Measurements from ENCODE around the gene PFN3. TPM values are rescaled to one million over a fixed set of nuclear protein-coding genes. Genes with fewer than 3 reads are reported as not detected.
A peak's percentile ranks its signal among the peaks of the same experiment; 100 is the strongest.

The PFN3 gene
- total RNA-seq, 1 donor from 2014 or later: not detected

DNA sequence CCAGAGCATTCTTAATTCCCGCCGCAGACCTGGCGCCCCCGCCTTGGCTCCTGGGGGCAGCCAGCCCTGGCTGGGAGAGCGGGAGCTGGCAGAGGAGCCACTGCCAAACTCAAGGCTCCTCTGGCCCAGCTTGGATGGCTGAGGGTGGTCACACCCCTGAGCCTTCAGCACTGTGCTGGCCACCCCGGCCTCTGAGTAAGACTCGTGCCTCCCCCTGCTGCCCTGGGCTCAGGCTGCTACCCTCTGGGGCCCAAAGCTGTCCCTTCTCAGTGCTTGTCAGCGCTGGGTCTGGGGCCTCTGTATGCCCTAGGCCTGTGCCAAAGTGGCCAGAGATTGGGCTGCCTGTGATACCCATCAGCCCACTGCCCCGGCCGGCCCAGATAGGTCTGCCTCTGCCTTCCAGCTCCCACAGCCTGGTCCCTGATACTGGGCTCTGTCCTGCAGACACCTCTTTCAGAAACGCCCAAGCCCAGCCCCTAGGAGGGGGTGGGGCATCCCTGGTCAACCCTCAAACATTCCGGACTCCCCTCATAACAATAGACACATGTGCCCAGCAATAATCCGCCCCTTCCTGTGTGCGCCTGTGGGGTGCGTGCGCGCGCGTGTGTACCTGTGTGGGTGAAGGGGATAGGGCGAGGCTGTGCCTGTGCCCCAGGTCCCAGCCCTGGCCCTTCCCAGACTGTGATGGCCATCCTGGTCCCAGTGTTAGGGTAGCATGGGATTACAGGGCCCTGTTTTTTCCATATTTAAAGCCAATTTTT is 41.8 kb upstream of the PFN3 start:
- H3K9me3 Mint-ChIP-seq: no peaks in the 10 kb centered on the region

DNA sequence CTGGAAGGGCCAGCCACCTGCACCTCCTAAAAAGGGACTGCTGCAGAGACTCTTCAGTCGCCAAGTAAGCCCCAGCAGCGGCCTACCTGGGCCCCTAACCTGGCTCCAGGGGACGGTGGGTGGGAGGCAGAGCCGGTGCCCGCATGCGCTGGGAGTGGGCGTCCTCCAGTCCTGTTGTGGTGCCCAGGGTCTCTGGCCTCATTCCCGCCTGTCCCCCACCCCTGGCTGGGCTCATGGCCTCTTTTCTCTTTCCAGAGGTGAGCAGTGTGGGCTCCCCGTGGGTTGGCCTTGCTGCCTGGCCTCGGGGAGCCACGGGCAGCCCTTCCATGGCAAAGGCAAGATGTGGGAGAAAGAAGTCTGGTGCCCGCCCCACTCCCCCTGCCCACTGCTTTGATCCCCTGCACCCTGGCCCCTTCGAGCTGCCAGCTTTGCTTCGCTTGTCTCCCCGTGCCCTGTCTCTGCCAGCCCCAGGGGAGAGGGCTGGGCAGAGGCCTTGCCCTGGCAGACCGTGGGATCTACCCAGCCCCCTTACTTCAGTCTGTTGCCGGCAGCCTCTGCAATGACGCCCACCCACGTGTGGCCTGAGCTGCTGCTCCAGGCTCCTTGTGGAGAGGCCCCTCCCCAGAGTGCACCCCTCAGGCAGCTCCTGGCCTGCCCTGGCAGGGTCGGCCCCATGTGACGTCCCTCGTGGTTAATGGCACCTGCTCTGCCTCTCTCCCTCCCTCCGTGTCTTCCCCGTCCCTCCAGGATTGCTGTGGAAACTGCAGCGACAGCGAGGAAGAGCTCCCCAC is 40.7 kb upstream of the PFN3 start:
- Mint-ChIP-seq H3K36me3 (ENCODE audit: low read depth) (peaks cover 52% of the 10 kb centered on the region), H3K4me1 (peaks cover 46% of the 10 kb centered on the region), H3K4me3 (no peak overlapping the region), H3K9me3 (no peaks in the 10 kb centered on the region), H3K27ac (peak overlapping the region; percentile 48), H3K27me3 (no peaks in the 10 kb centered on the region)
- intact Hi-C loops (cut with micrococcal nuclease): no loop called here
- DNase-seq: no peak

More for the DNA sequence above, 41.8 kb upstream of the PFN3 start:
- DNase-seq: no peak
- Mint-ChIP-seq H3K36me3 (ENCODE audit: low read depth) (peaks cover 42% of the 10 kb centered on the region), H3K4me1 (peaks cover 42% of the 10 kb centered on the region), H3K27me3 (no peaks in the 10 kb centered on the region), H3K27ac (no peak overlapping the region), H3K4me3 (no peak overlapping the region)
- intact Hi-C loops (cut with micrococcal nuclease): no loop called here

DNA sequence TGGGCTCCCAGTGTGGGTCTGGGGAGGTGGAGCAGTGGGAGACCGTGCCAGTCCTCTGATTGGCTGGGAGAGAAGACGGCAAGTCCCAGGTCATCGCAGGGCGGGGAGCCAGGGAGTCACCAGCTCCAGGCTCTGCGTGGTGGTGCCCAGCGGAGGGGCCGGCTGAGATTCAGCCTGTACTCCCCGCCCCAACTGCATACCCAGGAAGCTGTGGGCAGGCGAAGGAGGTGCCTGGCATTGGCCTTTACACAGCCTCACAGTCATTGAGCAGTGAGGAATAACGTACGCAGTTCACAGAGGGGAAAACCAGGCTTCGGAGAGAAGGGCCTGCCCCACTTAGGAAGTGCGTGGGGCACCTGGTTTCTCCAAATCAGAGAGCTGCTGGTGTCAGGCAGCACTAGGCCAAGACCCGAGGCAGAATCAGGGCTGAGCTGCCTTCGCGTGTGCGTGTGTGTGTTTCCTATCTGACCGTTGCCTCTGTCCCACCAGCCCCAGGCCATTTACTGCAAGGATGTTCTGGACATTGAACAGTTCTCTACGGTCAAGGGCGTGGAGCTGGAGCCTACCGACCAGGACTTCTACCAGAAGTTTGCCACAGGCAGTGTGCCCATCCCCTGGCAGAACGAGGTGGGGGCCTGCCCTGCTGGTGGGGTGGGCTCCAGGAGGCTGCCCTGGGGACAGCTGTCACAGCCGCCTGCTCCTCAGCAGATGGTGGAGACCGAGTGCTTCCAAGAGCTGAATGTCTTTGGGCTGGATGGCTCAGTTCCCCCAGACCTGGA is 39.9 kb upstream of the PFN3 start:
- intact Hi-C loops (cut with micrococcal nuclease): no loop called here
- Mint-ChIP-seq H3K9me3 (no peaks in the 10 kb centered on the region), H3K4me1 (peaks cover 39% of the 10 kb centered on the region), H3K27ac (peak overlapping the region; percentile 34), H3K36me3 (ENCODE audit: low read depth) (peaks cover 58% of the 10 kb centered on the region), H3K27me3 (no peaks in the 10 kb centered on the region), H3K4me3 (no peak overlapping the region)
- DNase-seq: no peak

DNA sequence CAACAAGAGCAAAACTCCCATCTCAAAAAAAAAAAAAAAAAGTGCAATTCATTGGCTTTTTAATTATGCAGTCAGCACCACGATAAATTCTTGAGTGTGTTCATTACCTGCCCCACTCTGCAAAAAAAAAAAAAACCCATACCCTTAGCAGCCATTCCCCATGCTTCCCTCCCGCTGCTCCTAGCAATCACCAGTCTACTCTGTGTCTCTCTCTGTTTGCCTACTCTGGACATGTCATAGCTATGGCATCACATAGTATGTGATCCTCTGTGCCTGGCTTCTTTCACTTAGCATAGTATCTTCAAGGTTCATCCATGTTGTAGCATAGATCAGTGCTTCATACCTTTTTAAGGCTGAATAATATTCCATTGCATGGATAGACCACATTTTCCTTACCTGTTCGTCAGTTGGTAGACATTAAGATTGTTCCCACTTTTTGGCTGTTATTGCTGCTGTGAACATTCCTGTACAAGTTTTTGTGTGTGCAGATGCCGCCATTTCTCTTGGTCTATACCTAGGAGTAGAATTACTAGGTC is 39.1 kb upstream of the PFN3 start:
- Mint-ChIP-seq H3K9me3 (no peaks in the 10 kb centered on the region), H3K36me3 (ENCODE audit: low read depth) (peaks cover 62% of the 10 kb centered on the region), H3K27ac (no peak overlapping the region), H3K4me3 (no peak overlapping the region), H3K27me3 (no peaks in the 10 kb centered on the region), H3K4me1 (peaks cover 32% of the 10 kb centered on the region)
- intact Hi-C loops (cut with micrococcal nuclease): no loop called here
- no peak for DNase-seq

DNA sequence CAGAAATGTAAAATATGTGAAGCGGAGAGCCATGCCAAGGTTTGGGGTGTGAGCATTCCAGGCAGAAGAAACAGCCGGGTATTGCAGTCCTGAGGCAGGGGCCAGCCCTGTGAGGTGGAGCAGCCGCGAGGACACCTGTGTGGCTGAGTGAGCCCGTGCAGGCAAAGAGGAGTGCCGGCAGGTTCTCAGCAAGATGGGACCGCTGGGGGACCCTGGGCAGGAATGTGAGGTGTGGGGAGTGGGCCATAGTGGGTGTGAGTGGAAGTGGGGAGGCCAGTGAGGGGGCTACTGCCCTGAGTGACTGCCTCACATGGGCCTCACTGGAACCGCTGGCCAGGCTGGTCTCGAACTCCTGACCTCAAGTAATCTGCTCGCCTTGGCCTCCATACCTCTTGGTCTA is 38.0 kb upstream of the PFN3 start:
- Mint-ChIP-seq H3K4me3 (no peak overlapping the region), H3K4me1 (peaks cover 33% of the 10 kb centered on the region), H3K27me3 (no peaks in the 10 kb centered on the region), H3K9me3 (no peaks in the 10 kb centered on the region), H3K36me3 (ENCODE audit: low read depth) (peaks cover 71% of the 10 kb centered on the region), H3K27ac (no peak overlapping the region)
- no peak for DNase-seq
- intact Hi-C loops (cut with micrococcal nuclease): no loop called here

DNA sequence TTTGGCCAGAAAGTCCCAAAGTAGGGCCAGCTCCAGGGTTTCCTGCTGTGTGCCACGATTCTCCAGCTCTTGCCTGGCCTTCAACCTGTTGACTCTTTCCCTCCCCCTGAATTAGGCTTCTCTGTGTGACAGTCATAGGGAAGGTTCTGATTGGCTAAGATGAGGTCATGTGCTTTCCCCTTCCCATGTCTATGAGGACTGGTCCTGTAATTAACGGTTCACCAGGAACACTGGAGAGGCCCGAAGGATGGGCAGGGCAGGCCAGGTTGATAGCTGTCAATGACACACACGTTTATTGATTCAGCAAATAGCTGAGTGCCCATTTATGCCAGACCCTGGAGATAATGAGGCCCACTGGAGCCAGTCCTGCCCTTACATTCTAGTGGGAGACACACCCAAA is 37.2 kb upstream of the PFN3 start:
- intact Hi-C loops (cut with micrococcal nuclease): no loop called here
- no peaks in the 10 kb centered on the region for H3K9me3 Mint-ChIP-seq
- DNase-seq: no peak
- peaks cover 35% of the 10 kb centered on the region for H3K4me1 Mint-ChIP-seq
- no peaks in the 10 kb centered on the region for H3K27me3 Mint-ChIP-seq
- H3K4me3 Mint-ChIP-seq: no peak overlapping the region
- H3K27ac Mint-ChIP-seq: no peak overlapping the region
- H3K36me3 Mint-ChIP-seq (ENCODE audit: low read depth): peaks cover 74% of the 10 kb centered on the region

DNA sequence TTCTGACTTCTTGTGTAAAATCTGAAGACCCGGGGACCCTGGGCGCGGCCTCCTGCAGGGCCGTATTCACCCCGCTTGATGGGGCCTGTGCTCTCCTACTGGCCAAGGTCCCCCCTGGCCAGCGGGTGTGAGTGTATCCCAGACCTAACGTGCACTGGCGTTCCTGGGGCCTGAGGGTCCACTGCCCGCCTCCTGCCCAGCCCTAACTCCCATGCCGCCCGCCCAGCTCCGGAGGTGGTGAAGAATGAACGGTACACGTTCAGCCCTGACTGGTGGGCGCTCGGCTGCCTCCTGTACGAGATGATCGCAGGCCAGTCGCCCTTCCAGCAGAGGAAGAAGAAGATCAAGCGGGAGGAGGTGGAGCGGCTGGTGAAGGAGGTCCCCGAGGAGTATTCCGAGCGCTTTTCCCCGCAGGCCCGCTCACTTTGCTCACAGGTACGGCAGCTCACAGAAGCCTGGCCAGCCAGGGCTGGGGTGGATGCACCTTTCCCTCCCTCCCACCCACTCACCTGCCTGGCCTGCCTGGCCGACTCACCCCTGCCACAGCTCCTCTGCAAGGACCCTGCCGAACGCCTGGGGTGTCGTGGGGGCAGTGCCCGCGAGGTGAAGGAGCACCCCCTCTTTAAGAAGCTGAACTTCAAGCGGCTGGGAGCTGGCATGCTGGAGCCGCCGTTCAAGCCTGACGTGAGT is 35.5 kb upstream of the PFN3 start:
- intact Hi-C loops (cut with micrococcal nuclease): no loop called here
- H3K4me3 Mint-ChIP-seq: no peak overlapping the region
- H3K9me3 Mint-ChIP-seq: no peaks in the 10 kb centered on the region
- H3K36me3 Mint-ChIP-seq (ENCODE audit: low read depth): peaks cover 74% of the 10 kb centered on the region
- no peak overlapping the region for H3K27ac Mint-ChIP-seq
- peaks cover 43% of the 10 kb centered on the region for H3K4me1 Mint-ChIP-seq
- DNase-seq: no peak
- no peaks in the 10 kb centered on the region for H3K27me3 Mint-ChIP-seq

DNA sequence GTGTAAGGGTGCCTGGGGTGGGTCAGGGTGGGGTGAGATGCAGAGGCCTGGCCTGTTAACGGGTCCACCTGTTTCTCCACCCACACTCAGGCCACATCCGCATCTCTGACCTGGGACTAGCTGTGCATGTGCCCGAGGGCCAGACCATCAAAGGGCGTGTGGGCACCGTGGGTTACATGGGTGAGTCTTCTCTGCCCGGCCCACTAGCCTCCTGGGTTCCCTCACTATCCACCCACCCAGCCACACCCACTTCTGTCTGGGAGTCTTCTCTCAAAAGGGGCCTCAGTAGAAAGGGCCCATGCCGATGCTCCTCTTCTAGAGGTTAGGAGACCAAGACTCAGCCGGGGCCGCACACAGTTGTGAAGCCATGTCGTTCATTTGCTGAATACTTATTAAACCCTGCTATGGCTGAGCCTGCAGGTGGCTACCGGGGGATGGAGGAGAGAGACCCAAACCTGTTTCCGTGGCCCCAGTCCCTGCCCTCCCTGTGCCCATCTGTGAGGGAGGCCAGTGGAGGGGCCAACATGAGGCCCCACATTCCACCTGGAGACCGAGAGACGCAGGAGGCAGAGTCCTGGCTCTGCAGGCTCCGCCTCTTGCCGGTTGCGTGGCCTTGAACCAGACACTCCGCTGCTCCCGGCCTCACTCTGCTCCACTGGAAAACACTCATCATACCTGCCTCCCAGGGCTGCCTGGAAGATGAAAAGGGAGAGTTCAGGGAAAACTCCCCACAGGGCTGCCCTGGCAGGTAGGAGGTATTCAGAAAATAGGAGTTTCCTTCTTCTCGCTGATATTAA is 34.7 kb upstream of the PFN3 start:
- H3K27me3 Mint-ChIP-seq: no peaks in the 10 kb centered on the region
- H3K27ac Mint-ChIP-seq: peak overlapping the region; percentile 36
- peaks cover 50% of the 10 kb centered on the region for H3K4me1 Mint-ChIP-seq
- intact Hi-C loops (cut with micrococcal nuclease): no loop called here
- no peaks in the 10 kb centered on the region for H3K9me3 Mint-ChIP-seq
- peaks cover 75% of the 10 kb centered on the region for H3K36me3 Mint-ChIP-seq (ENCODE audit: low read depth)
- DNase-seq: no peak
- no peak overlapping the region for H3K4me3 Mint-ChIP-seq

DNA sequence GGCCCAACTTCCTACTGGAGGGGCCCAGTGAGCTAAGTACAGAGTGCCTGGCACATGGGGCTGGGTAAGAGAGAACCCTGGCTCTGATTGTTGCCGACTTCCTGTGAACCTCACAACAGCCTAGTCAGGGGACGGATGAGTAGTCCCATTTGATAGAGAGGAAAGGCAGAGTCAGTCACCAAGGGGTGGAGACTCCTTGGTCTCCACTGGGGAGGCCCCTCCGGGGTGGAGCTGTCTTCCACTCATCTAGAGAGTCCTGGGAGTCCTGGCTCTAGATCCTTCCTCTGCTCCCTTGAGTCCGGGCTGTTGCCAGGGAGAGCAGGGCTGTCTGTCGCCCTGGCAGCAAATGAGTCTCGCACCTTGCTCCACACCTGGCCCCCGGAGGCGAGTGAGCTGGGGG is 34.0 kb upstream of the PFN3 start:
- intact Hi-C loops (cut with micrococcal nuclease): no loop called here
- Mint-ChIP-seq H3K27ac (peak overlapping the region; percentile 81), H3K27me3 (no peaks in the 10 kb centered on the region), H3K9me3 (no peaks in the 10 kb centered on the region), H3K4me3 (peak overlapping the region; percentile 59), H3K4me1 (peaks cover 50% of the 10 kb centered on the region), H3K36me3 (ENCODE audit: low read depth) (peaks cover 75% of the 10 kb centered on the region)
- DNase-seq: peak; percentile 77

DNA sequence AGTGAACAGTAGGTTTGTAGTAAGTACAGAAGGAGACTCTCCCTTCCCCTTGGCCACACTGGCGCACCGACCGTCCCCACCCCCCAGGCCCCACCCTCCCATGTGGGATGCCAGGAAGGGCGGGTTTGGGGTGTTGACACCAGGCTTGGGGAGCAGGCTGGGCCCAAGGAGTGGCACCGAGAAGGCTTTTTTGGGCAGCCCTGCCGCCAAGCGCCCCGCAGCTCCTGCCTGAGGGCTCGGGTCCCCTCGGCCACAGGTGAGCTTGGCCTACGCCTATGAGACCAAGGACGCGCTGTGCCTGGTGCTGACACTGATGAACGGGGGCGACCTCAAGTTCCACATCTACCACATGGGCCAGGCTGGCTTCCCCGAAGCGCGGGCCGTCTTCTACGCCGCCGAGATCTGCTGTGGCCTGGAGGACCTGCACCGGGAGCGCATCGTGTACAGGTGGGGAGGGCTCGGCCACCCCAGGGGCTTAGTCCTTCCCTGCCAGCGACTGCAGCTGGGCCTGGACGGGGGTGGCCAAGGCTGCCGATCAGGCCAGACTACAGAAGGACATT is 33.3 kb upstream of the PFN3 start:
- peaks cover 77% of the 10 kb centered on the region for H3K36me3 Mint-ChIP-seq (ENCODE audit: low read depth)
- peak overlapping the region; percentile 81 for H3K27ac Mint-ChIP-seq
- intact Hi-C loops (cut with micrococcal nuclease): no loop called here

DNA sequence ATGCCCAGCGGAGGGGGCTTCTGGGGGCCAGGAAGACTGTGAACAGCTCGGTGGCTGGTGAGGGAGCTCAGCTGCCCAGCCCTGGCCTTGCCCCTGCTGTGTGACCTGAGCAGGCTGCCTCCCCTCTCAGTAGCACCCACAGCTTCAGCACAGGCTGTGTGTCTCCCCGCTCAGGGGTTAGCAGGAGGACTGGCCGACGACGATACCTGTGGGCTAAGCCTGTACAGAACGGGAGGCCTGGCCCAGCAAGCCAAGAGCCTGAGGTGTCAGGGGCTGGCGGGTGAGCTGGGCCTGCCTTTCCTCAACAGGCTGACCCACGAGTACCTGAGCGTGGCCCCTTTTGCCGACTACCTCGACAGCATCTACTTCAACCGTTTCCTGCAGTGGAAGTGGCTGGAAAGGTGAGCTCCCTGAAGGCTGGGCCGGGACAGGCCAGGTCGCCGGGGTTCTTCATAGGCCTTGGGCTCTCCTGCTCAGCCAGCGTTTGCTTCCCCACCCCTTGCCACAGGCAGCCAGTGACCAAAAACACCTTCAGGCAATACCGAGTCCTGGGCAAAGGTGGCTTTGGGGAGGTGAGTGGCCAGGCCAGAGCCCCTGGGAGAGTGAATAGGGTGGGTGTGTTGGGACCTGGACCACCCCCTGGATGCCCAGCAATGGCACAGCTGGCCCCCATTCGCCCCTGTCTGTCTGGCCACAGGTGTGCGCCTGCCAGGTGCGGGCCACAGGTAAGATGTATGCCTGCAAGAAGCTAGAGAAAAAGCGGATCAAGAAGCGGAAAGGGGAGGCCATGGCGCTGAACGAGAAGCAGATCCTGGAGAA is 32.6 kb upstream of the PFN3 start:
- no peak for DNase-seq
- Mint-ChIP-seq H3K36me3 (ENCODE audit: low read depth) (peaks cover 71% of the 10 kb centered on the region), H3K9me3 (no peaks in the 10 kb centered on the region), H3K27me3 (no peaks in the 10 kb centered on the region), H3K27ac (peak overlapping the region; percentile 80), H3K4me3 (peak overlapping the region; percentile 52), H3K4me1 (peaks cover 56% of the 10 kb centered on the region)
- intact Hi-C loops (cut with micrococcal nuclease): no loop called here

More for the DNA sequence above, 33.3 kb upstream of the PFN3 start:
- Mint-ChIP-seq H3K27me3 (no peaks in the 10 kb centered on the region), H3K4me1 (peaks cover 55% of the 10 kb centered on the region), H3K4me3 (no peak overlapping the region), H3K9me3 (no peaks in the 10 kb centered on the region)
- no peak for DNase-seq
